Pulmonary artery endothelial cell (primary cell): Measurements from ENCODE around the gene E2F1. TPM values are rescaled to one million over a fixed set of nuclear protein-coding genes. Genes with fewer than 3 reads are reported as not detected.
"Not testable (repeated sequence)": the region's sequence is repeated elsewhere in the genome, so short reads cannot be mapped to it uniquely, and the experiment has no call there.

Experiments
- DNase-seq: peaks from one replicate; pipeline ENCODE4 v3.0.0-alpha.2; 2011; ENCODE audit warnings: low read depth, low spot score
- total RNA-seq: library from RNA; depleted of rRNA; stranded (reverse); fragments of >200 nt; gene quantifications from 2 replicates; pipeline ENCODE4 v1.2.3, GENCODE V29; 2014

The E2F1 gene
- total RNA-seq, 1 donor from 2014 or later, result 14.1 TPM

DNA sequence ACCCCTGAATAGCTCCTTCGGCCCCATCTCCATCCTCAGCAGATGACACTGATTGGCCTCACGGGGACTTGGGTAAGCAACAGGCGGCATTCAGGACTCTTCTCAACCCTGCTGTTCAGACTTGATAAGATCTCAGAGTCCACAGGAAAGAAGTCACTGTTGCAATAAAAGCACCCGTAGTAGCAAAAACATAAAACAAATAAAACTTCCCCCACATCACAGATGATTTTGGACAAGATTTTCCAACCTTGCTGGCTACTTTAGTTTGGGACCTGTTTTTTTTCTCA lies 41.2 kb downstream of the E2F1 start:
- DNase-seq, result no peak

DNA sequence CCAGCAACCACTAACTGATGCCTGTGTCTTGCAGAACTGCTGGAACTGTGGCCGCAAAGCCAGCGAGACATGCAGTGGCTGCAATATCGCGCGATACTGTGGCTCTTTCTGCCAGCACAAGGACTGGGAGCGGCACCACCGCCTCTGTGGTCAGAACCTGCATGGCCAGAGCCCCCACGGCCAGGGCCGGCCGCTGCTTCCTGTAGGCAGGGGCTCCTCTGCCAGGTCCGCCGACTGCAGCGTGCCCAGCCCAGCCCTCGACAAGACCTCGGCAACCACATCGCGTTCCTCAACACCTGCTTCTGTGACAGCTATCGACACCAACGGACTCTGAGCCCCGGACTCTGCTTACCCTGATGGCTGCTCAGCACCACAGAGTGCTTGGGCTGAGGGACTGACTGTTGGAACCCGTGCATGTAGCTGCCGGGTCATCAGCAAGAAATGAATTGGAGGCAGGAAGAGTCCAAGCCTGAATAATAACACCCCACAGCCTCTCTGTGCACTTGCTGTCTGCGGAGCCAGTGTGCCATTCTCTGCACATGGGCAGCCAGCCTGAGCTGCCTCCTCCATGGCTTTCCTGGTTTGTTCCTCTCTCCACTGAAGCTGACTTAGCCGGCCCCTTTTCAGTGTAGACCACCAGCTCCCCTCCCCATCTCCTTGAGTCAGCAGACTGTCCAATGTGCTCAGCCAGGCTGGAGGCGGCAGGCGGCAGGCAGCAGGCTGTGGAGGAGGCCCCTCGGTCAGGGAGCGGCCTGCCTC lies 41.7 kb downstream of the E2F1 start:
- DNase-seq, result no peak

DNA sequence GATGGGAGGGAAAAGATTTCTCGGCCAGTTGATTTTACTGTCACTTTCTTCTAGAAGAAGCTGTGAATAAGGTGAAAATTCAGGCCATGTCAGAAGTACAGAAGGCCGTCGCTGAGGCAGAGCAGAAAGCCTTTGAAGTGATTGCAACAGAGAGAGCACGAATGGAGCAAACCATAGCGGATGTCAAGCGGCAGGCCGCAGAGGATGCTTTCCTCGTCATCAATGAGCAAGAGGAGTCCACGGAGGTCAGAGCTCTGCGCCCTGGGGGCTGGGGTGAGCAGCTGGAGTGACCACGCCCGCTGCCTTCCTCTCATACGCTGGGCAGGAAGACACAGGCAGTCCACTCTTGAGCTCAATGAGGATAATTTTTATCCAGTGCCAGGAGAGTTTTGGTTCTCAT lies 45.9 kb downstream of the E2F1 start:
- DNase-seq, result no peak

DNA sequence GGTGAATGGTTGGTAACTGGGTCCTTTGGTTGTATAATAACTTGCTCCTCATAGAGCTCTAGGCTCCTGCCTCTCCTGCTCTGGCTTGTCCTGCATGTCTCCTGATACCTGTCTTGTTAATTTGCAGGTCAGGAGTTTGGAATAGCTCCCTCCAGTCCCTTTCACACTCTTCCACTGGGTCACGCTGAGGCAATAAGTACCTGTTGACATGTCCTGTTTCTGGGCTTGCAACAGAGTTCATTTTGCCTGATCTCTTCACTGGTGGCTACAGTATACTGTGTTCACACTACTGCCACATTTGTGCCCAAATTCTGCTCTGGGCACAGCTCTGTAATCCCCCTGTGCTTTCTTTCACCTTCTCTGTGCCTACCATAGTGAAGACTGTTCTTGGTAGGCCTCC lies 49.4 kb downstream of the E2F1 start:
- DNase-seq, result no peak

DNA sequence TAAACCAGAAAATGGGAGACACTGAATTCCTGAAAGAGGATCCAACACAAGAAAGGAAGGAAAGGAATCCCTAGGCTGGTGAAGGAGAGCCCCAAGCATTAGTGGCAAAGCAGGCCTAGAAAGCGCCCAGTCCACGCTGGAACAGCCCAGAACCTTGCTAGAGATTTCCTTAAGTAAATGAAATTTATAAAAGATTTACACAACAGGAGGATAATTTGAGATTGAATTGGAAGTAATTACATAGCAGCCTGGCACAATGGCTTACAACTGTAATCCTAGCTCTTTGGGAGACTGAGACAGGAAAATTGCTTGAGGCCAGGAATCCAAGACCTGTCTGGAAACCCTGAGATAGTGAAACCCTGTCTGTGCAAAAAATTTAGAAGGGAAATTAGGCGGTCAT lies 50.8 kb downstream of the E2F1 start:
- DNase-seq, result no peak

DNA sequence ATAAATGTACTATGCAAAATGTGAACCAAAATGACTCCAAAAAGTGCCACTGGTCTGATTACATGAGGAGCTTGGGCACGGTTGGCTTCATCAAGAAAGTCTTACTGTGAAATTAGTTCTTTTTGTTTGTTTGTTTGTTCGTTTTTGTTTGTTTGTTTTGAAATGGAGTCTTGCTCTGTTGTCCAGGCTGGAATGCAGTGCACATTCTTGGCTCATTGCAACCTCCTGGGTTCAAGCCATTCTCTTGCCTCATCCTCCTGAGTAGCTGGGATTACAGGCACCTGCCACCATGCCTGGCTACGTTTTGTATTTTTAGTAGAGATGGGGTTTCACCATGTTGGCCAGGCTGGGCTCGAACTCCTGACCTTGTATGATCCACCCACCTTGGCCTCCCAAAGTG lies 54.3 kb downstream of the E2F1 start:
- not testable (repeated sequence) for DNase-seq

DNA sequence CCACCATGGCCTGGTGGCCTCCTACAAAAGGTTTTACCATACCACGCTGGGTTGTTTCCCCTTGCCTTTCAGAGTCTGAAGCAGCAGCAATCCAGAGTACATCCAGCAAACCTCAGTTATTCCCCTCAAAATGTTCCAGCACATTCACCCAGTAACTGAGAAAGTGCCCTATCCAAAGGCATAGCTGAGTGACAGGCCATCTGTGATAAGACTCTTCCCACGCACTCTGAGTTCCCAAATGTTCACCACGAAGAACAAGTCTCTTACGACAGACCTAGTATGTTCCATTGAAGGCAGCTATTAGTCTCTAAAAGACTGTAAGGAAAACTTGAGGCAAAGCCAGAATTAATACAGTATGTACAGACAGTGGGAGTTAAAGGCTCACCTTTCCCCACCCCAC lies 55.7 kb downstream of the E2F1 start:
- no peak for DNase-seq

DNA sequence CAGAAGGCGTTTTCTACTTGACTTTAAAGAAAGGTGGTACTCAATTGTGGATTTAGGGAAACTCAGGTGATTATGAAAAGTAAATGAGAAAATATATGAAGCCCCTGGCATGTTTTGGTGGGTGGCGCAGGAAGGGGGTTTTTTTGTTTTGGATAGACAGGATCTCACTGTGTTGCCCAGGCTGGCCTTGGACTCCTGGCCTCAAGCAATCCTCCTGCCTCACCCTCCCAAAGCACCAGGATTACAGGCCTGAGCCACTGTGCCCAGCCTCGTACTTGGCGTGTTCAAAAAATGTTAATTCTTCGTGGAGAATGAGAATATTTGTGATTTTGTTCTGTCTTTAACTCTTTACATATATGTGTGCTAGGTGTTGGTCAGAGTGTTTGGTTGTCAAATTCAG lies 56.2 kb downstream of the E2F1 start:
- DNase-seq, result no peak

DNA sequence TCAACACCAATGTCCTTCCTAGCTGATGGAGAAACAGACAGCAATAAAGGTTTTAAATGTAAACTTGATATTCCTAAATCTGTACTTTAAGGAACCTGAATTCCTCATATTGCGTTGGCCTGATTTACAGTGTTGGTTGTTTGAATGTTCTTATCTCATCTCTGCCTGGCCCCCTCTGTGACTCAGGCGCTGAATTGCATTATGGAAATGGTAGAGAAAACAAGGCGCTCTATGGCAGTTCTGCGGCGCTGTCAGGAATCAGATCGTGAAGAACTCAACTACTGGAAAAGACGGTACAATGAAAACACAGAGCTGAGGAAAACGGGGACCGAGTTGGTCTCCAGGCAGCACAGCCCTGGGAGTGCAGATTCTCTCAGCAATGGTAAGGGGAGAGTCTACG lies 56.7 kb downstream of the E2F1 start:
- no peak for DNase-seq

DNA sequence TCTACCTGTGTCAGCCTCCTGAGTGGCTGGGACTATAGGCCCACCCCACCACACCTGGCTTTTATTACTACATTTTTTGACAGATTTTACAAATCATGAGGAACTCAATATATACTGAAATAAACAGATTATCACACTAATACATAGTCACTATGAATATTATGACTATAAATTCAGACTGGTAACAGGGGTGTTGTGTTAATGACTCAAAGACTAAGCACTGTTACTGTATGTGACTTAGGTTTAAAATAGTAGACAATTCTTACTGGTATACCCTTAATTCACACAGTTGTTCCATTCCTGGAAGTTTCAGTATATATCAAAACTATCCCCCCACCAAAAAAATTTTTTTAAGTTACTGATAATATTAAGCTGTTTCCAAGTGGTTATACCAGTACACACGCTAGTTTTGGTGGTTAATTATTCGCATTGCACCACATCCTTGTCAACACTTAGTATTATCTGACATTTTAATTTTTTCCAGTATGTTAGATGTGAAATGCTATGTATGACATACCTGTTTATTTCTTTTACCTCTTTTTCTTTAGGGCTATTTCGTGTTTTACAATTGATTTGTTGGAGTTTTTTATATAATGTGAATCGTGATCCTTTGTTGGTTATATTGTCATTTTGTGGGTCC lies 58.5 kb downstream of the E2F1 start:
- DNase-seq, result no peak

DNA sequence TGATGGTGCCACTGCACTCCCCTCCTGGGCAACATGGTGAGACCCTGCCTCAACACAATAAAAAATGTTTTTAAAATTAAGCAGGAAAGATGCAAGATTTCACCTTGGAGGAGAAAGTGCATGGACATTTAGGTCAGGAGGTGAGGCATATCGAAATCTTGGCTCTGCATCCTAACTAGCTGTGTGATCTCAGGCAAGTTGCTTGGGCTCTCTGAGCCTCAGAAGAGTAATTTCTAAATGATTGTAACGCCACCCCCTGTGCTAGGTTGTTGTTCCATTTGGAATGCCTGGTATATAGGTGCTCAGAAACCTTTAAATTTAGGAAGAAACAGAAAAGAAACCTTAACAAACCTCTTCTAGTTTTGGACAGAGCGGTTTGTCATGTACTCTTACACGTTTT lies 60.0 kb downstream of the E2F1 start:
- no peak for DNase-seq

Other genes with a start within 250 kb of the E2F1 start
- gene SNTA1, start 242.6 kb downstream of the E2F1 start, total RNA-seq, result 5.1 and 9.5 TPM in 2 replicates
- 3.0 and 4.0 TPM in 2 replicates for gene CBFA2T2, start 196.3 kb downstream of the E2F1 start, total RNA-seq
- gene C20orf144, start 24.1 kb downstream of the E2F1 start, total RNA-seq, result under 0.01 and 0.11 TPM in 2 replicates
- 1.9 and 4.2 TPM in 2 replicates for gene ACTL10, start 19.4 kb downstream of the E2F1 start, total RNA-seq
- 10.9 and 16.2 TPM in 2 replicates for gene NECAB3, start 12.0 kb downstream of the E2F1 start, total RNA-seq
- gene PXMP4, start 33.9 kb upstream of the E2F1 start, total RNA-seq, result 7.1 TPM in 2 replicates
- 0.86 and 1.1 TPM in 2 replicates for gene ZNF341, start 45.6 kb upstream of the E2F1 start, total RNA-seq
- 48.8 and 52.8 TPM in 2 replicates for gene CHMP4B, start 125.0 kb upstream of the E2F1 start, total RNA-seq